GM18526 (cell line): Measurements from ENCODE around the gene ABHD12.

ENCODE experiments used
- POLR2A ChIP-seq: IDR thresholded peaks from 3 replicates; pipeline ENCODE4 v1.6.1; 2011; ENCODE audit not compliant: insufficient read length; ENCODE audit errors: extremely low read depth

Gene ABHD12

GRCh38 chr20:25390538-25391528 is at the start of gene ABHD12:
Gene ABHD12, minus strand, starts transcription at chr20:25390835. Its CDS starts 132 bp downstream, at chr20:25390703.
- peak; percentile 91 for TF ChIP-seq POLR2A

DNA sequence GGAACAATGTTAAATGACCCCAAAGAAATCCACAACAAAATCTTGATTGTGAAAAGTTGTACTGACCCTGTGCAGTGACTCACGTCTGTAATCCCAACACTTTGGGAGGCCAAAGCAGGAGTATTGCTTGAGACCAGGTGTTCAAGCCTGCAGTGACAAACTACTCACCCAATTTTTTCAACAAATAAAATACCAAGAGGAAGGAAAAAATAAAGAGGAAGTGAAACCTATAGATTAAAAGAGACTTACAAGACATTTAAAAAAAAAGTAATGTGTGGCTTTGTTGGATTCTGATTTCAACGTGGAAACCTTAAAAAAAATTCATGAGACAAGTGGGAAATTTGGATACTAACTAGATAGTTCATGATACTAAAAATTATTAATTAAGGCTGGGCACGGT is 48.7 kb upstream of the ABHD12 start:
- no peak for TF ChIP-seq POLR2A

DNA sequence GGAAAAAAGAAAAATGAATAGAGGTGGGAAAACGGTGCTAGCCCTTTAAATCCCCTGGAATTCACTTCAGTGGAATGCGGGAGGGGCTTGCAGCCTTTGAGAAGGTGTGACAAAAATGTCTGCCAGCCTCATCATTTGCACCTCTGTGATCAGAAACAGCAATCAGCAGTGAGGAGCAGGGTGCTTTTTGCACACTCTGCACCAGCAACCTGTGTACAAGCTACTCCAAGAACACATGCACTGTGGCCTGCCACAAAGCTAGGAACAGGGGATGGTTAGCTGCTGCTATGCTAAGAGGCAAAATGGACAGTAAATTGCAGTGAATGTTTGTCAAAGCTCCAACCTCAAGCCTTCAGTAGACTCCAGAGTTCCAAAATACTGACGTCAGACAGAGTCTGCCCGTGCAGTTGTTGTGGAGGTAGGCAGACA is 46.5 kb upstream of the ABHD12 start:
- no peak for TF ChIP-seq POLR2A

DNA sequence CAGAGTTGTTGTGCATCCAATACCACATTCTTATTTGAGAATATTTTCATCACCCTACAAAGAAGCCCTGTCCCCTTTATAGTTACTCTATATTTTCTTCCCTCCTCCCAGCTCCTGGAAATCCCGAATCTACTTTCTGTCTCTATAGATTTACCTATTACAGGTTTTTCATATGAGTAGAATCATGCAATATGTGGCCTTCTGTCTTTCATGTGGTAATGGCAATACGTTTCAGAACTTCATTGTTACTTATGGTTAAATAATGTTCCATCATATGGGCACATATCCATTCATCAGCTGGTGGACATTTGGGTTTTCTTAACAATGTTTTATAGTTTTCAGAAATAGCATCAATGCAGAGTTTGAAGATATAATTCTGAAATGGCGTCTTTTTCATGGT is 33.9 kb upstream of the ABHD12 start:
- TF ChIP-seq POLR2A: no peak

DNA sequence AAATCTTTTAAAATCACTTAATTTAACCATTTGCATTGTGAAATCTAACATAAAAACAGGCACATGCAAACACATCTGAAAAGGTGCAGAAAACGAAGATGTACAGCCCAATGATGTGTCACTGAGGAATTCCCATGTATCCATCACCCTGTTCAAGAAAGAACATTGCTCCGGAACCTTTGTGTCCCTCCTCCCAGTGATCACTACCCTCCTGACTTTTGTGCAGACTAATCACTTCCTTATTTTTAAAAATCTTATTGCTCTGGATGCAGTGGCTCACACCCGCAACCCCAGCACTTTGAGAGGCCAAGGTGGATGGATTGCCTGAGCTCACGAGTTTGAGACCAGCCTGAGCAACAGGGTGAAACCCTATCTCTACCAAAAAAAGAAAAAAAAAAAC is 31.4 kb upstream of the ABHD12 start:
- TF ChIP-seq POLR2A: no peak

DNA sequence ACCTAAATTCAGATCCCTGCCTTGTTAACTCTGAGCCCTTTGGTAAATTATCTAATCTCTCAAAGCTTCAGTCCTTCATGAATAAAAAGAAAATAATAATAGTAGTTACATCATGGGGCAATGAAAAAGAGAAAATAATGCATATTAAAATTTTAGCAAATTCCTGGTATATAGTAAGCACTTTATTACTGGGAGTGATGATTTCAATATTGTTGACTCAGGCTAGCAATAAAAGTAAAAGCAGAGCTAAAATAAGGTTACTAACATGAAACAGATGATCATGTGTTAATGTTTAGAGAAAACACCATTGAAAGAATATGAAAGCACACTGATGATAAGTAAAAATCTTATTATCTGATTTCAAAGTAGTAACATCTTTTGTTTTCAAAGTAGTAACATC is 30.5 kb upstream of the ABHD12 start:
- TF ChIP-seq POLR2A: no peak

GRCh38 chr20:25418776-25419175 is 28.1 kb upstream of the ABHD12 start:
- no peak for TF ChIP-seq POLR2A

DNA sequence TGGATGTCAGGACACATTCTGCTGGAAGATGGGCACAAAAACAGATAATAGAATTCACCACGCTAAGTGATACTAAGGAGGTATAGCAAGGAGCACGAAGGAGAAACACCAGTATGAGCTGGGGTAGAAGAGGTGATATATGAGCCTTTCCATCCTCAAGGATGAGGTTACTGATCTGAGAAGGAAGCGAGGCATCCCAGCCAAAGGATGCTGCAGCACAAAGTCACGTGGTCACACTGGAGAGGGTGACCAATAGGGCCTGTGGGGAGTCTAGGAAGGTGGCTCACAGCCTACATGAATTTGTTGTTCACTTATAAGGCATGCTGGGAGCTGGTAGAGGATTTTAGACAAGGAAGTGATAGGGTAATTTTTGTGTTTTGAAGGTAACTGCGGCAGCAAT is 18.3 kb upstream of the ABHD12 start:
- TF ChIP-seq POLR2A: no peak

DNA sequence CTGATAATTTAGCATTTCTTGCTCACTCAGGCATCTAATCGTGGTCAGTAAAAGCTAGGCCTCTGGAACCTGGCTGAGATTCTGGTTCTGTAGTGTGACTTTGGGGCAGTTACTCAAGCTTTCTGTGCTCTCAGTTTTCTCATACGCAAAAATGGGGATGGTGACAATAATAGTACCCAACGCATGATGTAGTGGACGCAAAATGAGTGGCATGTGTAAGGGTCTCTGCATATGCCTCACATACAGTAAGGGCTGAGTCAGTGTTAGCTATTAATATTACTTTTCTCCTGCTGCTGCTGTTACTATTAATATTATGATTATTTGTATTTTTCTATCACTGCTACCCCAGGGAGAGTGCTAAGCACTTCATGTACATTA is 17.5 kb upstream of the ABHD12 start:
- no peak for TF ChIP-seq POLR2A

GRCh38 chr20:25407311-25408169 is 16.9 kb upstream of the ABHD12 start, which contains the start of gene GINS1:
Gene GINS1, plus strand, starts transcription at chr20:25407673. Its CDS starts 148 bp downstream, at chr20:25407821.
- TF ChIP-seq POLR2A: peak; percentile 89

GRCh38 chr20:25402583-25402982 is 11.9 kb upstream of the ABHD12 start:
- TF ChIP-seq POLR2A: no peak

DNA sequence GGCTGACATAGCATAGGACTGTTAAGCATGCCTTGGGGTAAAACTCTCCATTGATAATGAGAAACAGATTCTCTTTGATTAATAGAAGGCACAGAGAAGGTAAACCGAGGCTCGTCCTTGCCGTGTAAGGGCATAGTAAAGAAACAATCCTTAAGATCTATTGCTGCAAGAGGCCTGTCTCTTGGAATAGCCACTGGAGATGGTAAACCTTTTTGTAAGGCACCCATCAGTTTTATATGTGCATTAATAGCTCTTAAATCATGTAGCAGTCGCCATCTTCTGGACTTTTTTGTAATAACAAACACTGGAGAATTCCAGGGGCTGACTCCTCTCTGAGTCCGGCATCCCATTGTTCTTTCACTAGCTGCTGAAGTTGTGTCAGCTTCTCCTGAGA is 8.4 kb upstream of the ABHD12 start:
- TF ChIP-seq POLR2A: no peak

DNA sequence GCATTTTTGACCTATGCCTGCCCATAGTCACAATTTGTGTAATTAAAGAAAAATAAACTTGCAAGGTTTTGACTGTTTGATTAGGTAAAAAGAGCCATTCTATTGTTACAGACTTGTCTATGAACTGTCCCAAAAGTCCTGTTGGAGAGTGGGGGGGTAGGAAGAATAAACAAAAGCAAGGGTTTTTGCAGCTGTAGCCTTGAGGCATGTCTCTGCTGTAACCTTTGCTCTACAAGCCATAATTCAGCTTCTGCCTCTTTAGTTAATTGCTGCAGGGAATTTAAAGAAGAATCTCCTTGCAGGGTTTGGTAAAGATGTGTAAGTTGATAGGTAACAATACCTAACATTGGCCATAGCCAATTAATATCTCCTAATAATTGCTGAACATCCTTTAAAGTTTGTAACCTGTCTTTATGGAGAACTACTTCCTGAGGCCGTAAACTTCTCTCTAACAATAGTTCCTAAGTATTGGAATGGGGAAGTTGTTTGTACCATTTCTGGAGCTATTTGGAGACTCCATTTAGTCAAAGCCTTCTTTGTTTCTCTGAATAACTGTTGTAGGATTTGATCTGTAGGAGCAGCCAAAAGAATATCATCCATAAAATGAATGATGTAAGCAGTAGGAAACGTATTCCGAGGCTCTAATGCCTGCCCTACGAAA is 7.9 kb upstream of the ABHD12 start:
- TF ChIP-seq POLR2A: no peak

GRCh38 chr20:25397821-25398220 is 7.2 kb upstream of the ABHD12 start:
- no peak for TF ChIP-seq POLR2A

DNA sequence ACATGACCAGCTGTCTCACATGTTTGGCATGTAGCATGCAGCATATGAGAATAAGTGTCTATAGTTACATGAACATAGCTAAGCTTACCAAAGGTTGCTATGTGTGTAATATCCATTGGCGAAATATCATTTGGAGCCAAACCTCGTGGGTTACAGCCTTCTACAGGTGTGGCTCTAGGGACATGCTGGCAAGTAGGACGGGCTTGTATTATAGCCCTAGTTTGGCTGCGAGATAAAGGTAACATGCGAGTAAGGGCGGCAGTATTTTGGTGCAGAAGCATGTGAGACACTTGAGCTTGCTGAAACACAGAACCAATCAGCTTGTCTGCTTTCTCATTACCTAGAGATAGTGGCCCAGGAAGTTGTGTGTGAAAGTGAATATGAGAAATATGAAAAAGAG is 6.5 kb upstream of the ABHD12 start:
- TF ChIP-seq POLR2A: no peak
